Left lung (tissue), 10 donors: ENCODE data around the gene RPL3. TPM values are rescaled to one million over a fixed set of nuclear protein-coding genes. Genes with fewer than 3 reads are reported as not detected.

Experiments used
- ATAC-seq: fragments of 200-7000 bp; cut with Tn5 transposase; one replicate; pipeline ENCODE4 v1.9.1; 2020; ENCODE audit warnings: moderate library complexity
- DNase-seq, 4 donors: peaks; one replicate each; pipeline ENCODE4 v3.0.0-alpha.2; 2013 to 2020
- H3K27ac ChIP-seq, 2 donors: fragments of 200-600 bp; sonication (generic) in 1 of 2; one replicate each; pipeline versions ENCODE4 v1.5.0 to v1.8.0; 2020 to 2021
- H3K27me3 ChIP-seq, 2 donors: fragments of 200-600 bp; sonication (generic) in 1 of 2; one replicate each; pipeline versions ENCODE4 v1.5.0 to v1.8.0; 2020 to 2021
- H3K36me3 ChIP-seq, 2 donors: fragments of 200-600 bp; sonication (generic) in 1 of 2; one replicate each; pipeline versions ENCODE4 v1.5.0 to v1.8.0; 2020 to 2021
- H3K4me1 ChIP-seq, 2 donors: fragments of 200-600 bp; one replicate each; pipeline ENCODE4 v1.8.0; 2021
- H3K4me3 ChIP-seq, 2 donors: fragments of 200-600 bp; sonication (generic) in 1 of 2; one replicate each; pipeline versions ENCODE4 v1.5.0 to v1.8.0; 2020 to 2021; ENCODE audit warnings: mild to moderate bottlenecking in 1 of 2
- H3K9me3 ChIP-seq, 2 donors: fragments of 200-600 bp; sonication (generic) in 1 of 2; one replicate each; pipeline versions ENCODE4 v1.5.0 to v1.8.0; 2020 to 2021
- CTCF ChIP-seq, 2 donors: fragments of 200-600 bp; sonication (generic) in 1 of 2; IDR thresholded peaks; one replicate each; pipeline versions ENCODE4 v1.5.0 to v1.8.0; 2021; ENCODE audit warnings: antibody characterized with exemption in 2 of 2
- intact Hi-C, 2 donors: fragments of 100-400 bp; cut with DNase I; formaldehyde crosslinking; loops; one replicate each; pipeline versions ENCODE4 v1.11.2 to v1.14.2; 2022
- polyA plus RNA-seq, 6 donors: library from polyadenylated mRNA; unstranded; fragments of 120-200 nt; gene quantifications; one replicate each; pipeline ENCODE4 v1.2.1, GENCODE V29; 2013; ENCODE audit not compliant: insufficient read length in 6 of 6
- total RNA-seq, 2 donors: library from RNA; stranded (reverse); fragmentation: NEBNext Ultra II Directional; extraction: Animal tissue kit (Norgen Biotek cat#: 25700); gene quantifications; one replicate each; pipeline ENCODE4 v1.2.1, GENCODE V29; 2021
- donor health status: DM: no; HTN: yes; CAD: no.
- donor health status: DM: no; HTN: no; CAD: no.

RPL3 gene
- total and polyA plus RNA-seq, 8 donors, result 1,506 to 3,842 (median 3,632) TPM

GRCh38 chr22:39303358-39303757 is 16.1 kb downstream of the RPL3 start:
- DNase-seq (no peak), ATAC-seq (no peak)
- intact Hi-C loops, result loop anchor here in 1 of 2 donors (10.0 kb wide), 1 partner anchor 59 kb away; the partner anchor contains the start of gene PDGFB
- H3K9me3 ChIP-seq, result no peaks in the 10 kb centered on the region
- peaks cover 0 to 18% of the 10 kb centered on the region in 2 donors for H3K27me3 ChIP-seq
- H3K4me1 ChIP-seq, result peaks cover 0 to 32% of the 10 kb centered on the region in 2 donors
- no peak overlapping the region for H3K27ac ChIP-seq
- no peak for TF ChIP-seq CTCF (IDR thresholded peaks at IDR 0.05)
- H3K4me3 ChIP-seq, result no peak overlapping the region
- no peaks in the 10 kb centered on the region for H3K36me3 ChIP-seq

GRCh38 chr22:39302431-39302960 is 16.9 kb downstream of the RPL3 start:
- intact Hi-C loops, result loop anchor here in 1 of 2 donors (10.0 kb wide), 1 partner anchor 58 kb away; the partner anchor contains the start of gene PDGFB
- H3K4me3 ChIP-seq, result no peak overlapping the region
- no peak for DNase-seq
- no peak overlapping the region for H3K27ac ChIP-seq
- ATAC-seq, result no peak
- peaks cover 2 to 37% of the 10 kb centered on the region in 2 donors for H3K4me1 ChIP-seq
- TF ChIP-seq CTCF (IDR thresholded peaks at IDR 0.05), result no peak
- peaks cover 0 to 24% of the 10 kb centered on the region in 2 donors for H3K27me3 ChIP-seq
- H3K36me3 ChIP-seq, result no peaks in the 10 kb centered on the region
- H3K9me3 ChIP-seq, result no peaks in the 10 kb centered on the region

- DNase-seq (no peak), ATAC-seq (no peak)
- H3K4me3 ChIP-seq, result no peak overlapping the region
- peaks cover 6 to 43% of the 10 kb centered on the region in 2 donors for H3K4me1 ChIP-seq
- no peak overlapping the region for H3K27ac ChIP-seq
- no peaks in the 10 kb centered on the region for H3K9me3 ChIP-seq
- H3K27me3 ChIP-seq, result peaks cover 0 to 30% of the 10 kb centered on the region in 2 donors
- H3K36me3 ChIP-seq, result no peaks in the 10 kb centered on the region
- no peak for TF ChIP-seq CTCF (IDR thresholded peaks at IDR 0.05)
- intact Hi-C loops, result loop anchor here in 1 of 2 donors (10.0 kb wide), 1 partner anchor 57 kb away; the partner anchor contains the start of gene PDGFB
These were observed 17.5 kb downstream of the RPL3 start for GRCh38 chr22:39301926-39302325.

- intact Hi-C loops, result loop anchor here in 1 of 2 donors (10.0 kb wide), 1 partner anchor 56 kb away; the partner anchor contains the start of gene PDGFB
- Histone ChIP-seq H3K27ac (no peak overlapping the region), H3K4me1 (peaks cover 6 to 45% of the 10 kb centered on the region in 2 donors)
These were observed 18.3 kb downstream of the RPL3 start for GRCh38 chr22:39301108-39301507.

More at GRCh38 chr22:39301108-39301507, 18.3 kb downstream of the RPL3 start:
- Histone ChIP-seq H3K36me3 (no peaks in the 10 kb centered on the region), H3K4me3 (no peak overlapping the region), H3K27me3 (peaks cover 0 to 34% of the 10 kb centered on the region in 2 donors), H3K9me3 (no peaks in the 10 kb centered on the region)
- DNase-seq, result no peak
- TF ChIP-seq CTCF (IDR thresholded peaks at IDR 0.05), result no peak
- ATAC-seq, result no peak
